ENCODE measurements around the gene ZNF629. TPM values are rescaled to one million over a fixed set of nuclear protein-coding genes. Genes with fewer than 3 reads are reported as not detected.
A peak's percentile ranks its signal among the peaks of the same experiment; 100 is the strongest.

ZNF629 gene
- total and polyA plus RNA-seq, 2 experiments from 2014 or later: 4.1 to 20.3 TPM

- TF ChIP-seq NANOG (IDR thresholded peaks at IDR 0.05; ENCODE audit: borderline replicate concordance) (no peak), ZNF331 (CRISPR knock-in tag; IDR thresholded peaks at IDR 0.05; ENCODE audit: low read depth) (no peak), POLR2AphosphoS5 (IDR thresholded peaks at IDR 0.05; ENCODE audit: low read depth) (no peak), EZH2phosphoT487 (IDR thresholded peaks at IDR 0.05; ENCODE audit: unreplicated experiment) (no peak), ZNF462 (CRISPR knock-in tag; IDR thresholded peaks at IDR 0.05) (no peak), EZH2 (IDR thresholded peaks at IDR 0.05; ENCODE audit: low read depth, unreplicated experiment) (no peak), CREB1 (CRISPR knock-in tag; IDR thresholded peaks at IDR 0.05; ENCODE audit: low read depth) (no peak), STAT1 (IDR thresholded peaks at IDR 0.05; ENCODE audit: unreplicated experiment) (no peak), ETS1 (IDR thresholded peaks at IDR 0.05) (no peak), ZNF114 (CRISPR knock-in tag; IDR thresholded peaks at IDR 0.05) (no peak), JUNB (IDR thresholded peaks at IDR 0.05; ENCODE audit: unreplicated experiment) (no peak)
- TF ChIP-seq, protein P1, sequence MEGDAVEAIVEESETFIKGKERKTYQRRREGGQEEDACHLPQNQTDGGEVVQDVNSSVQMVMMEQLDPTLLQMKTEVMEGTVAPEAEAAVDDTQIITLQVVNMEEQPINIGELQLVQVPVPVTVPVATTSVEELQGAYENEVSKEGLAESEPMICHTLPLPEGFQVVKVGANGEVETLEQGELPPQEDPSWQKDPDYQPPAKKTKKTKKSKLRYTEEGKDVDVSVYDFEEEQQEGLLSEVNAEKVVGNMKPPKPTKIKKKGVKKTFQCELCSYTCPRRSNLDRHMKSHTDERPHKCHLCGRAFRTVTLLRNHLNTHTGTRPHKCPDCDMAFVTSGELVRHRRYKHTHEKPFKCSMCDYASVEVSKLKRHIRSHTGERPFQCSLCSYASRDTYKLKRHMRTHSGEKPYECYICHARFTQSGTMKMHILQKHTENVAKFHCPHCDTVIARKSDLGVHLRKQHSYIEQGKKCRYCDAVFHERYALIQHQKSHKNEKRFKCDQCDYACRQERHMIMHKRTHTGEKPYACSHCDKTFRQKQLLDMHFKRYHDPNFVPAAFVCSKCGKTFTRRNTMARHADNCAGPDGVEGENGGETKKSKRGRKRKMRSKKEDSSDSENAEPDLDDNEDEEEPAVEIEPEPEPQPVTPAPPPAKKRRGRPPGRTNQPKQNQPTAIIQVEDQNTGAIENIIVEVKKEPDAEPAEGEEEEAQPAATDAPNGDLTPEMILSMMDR (conservative IDR thresholded peaks at IDR 0.05; ENCODE audit: low read depth in 2 of 2): no peak
- TF ChIP-seq, protein P2, sequence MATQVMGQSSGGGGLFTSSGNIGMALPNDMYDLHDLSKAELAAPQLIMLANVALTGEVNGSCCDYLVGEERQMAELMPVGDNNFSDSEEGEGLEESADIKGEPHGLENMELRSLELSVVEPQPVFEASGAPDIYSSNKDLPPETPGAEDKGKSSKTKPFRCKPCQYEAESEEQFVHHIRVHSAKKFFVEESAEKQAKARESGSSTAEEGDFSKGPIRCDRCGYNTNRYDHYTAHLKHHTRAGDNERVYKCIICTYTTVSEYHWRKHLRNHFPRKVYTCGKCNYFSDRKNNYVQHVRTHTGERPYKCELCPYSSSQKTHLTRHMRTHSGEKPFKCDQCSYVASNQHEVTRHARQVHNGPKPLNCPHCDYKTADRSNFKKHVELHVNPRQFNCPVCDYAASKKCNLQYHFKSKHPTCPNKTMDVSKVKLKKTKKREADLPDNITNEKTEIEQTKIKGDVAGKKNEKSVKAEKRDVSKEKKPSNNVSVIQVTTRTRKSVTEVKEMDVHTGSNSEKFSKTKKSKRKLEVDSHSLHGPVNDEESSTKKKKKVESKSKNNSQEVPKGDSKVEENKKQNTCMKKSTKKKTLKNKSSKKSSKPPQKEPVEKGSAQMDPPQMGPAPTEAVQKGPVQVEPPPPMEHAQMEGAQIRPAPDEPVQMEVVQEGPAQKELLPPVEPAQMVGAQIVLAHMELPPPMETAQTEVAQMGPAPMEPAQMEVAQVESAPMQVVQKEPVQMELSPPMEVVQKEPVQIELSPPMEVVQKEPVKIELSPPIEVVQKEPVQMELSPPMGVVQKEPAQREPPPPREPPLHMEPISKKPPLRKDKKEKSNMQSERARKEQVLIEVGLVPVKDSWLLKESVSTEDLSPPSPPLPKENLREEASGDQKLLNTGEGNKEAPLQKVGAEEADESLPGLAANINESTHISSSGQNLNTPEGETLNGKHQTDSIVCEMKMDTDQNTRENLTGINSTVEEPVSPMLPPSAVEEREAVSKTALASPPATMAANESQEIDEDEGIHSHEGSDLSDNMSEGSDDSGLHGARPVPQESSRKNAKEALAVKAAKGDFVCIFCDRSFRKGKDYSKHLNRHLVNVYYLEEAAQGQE (IDR thresholded peaks at IDR 0.05; ENCODE audit: unreplicated experiment): no peak
- Histone ChIP-seq H3K79me2 (replicated peaks; ENCODE audit: insufficient read depth) (peaks cover 24% of the 10 kb centered on the region), H4K20me1 (replicated peaks; ENCODE audit: insufficient read depth) (peaks cover 20% of the 10 kb centered on the region), H3K27me3 (ENCODE audit: insufficient read depth) (no peaks in the 10 kb centered on the region), H3F3A (replicated peaks; ENCODE audit: low read depth) (0 out of 2 replicates have a peak, but pooled peaks cover 7% of the 10 kb centered on the region), H3K4me2 (peak overlapping the region; percentile 88), H2AFZ (peak overlapping the region; percentile 67), H3K36me3 (ENCODE audit: insufficient read depth) (peaks cover 26% of the 10 kb centered on the region), H3K9me2 (ENCODE audit: insufficient read depth) (no peaks in the 10 kb centered on the region), H3K4me3 (peak overlapping the region; percentile 79), H3K4me1 (ENCODE audit: insufficient read depth) (peaks cover 6% of the 10 kb centered on the region; the same call in 1 of the 2 replicates), H3K27ac (ENCODE audit: low read depth) (no peak overlapping the region)
- Mint-ChIP-seq H3K27me3 (ENCODE audit: insufficient read depth, low read depth, poor library complexity) (peaks cover 29% of the 10 kb centered on the region), H3K36me3 (ENCODE audit: low read depth) (peaks cover 43% of the 10 kb centered on the region), H3K4me3 (peak overlapping the region; percentile 95), H3K9me3 (no peaks in the 10 kb centered on the region; the same call in 2 of the 3 replicates), H3K27ac (peak overlapping the region; percentile 33; the same call in 1 of the 2 replicates), H3K4me1 (peaks cover 16% of the 10 kb centered on the region)
- DNase-seq (ENCODE audit: low spot score) (no peak), ATAC-seq (no peak)
Observed at GRCh38 chr16:30760577-30761426, 26.2 kb downstream of the ZNF629 start.
